HEK293 (cell line): ENCODE data around the gene COX19.

Experiments used
- HOXA7 ChIP-seq: sonication (generic); formaldehyde crosslinking; IDR thresholded peaks from 2 replicates; pipeline ENCODE4 v1.8.1; 2022; ENCODE audit warnings: missing genetic modification reagents, borderline replicate concordance
- MYNN ChIP-seq: fragments of 450-650 bp; formaldehyde crosslinking; IDR thresholded peaks from 2 replicates; pipeline ENCODE4 v1.5.1; 2016; ENCODE audit warnings: missing biosample characterization, missing genetic modification characterization, borderline replicate concordance
- MZF1 ChIP-seq: fragments of 450-650 bp; formaldehyde crosslinking; IDR thresholded peaks from 2 replicates; pipeline ENCODE4 v1.5.1; 2017; ENCODE audit warnings: missing biosample characterization, missing genetic modification characterization, borderline replicate concordance
- PATZ1 ChIP-seq: fragments of 450-650 bp; formaldehyde crosslinking; IDR thresholded peaks from 2 replicates; pipeline ENCODE4 v1.5.1; 2016; ENCODE audit warnings: missing biosample characterization, missing genetic modification characterization
- REPIN1 ChIP-seq: fragments of 450-650 bp; formaldehyde crosslinking; IDR thresholded peaks from 2 replicates; pipeline ENCODE4 v1.5.1; 2017; ENCODE audit warnings: missing biosample characterization, missing genetic modification characterization, low read depth
- SCRT1 ChIP-seq: fragments of 450-650 bp; formaldehyde crosslinking; IDR thresholded peaks from 2 replicates; pipeline ENCODE4 v1.5.1; 2016; ENCODE audit warnings: missing biosample characterization, missing genetic modification characterization, borderline replicate concordance
- YY1 ChIP-seq: fragments of 450-650 bp; formaldehyde crosslinking; IDR thresholded peaks from 2 replicates; pipeline ENCODE4 v1.5.1; 2018; ENCODE audit warnings: missing biosample characterization, missing genetic modification characterization
- ZNF274 ChIP-seq, 2 experiments: fragments of 200-500 bp in 1 of 2; fragments of 450-650 bp in 1 of 2; sonication (Bioruptor generic) in 1 of 2; formaldehyde crosslinking in 1 of 2; IDR thresholded peaks; 2 replicates each; pipeline versions ENCODE4 v1.5.1 to v1.6.1; 2014 to 2016; ENCODE audit warnings: borderline replicate concordance in 1 of 2, inconsistent platforms in 1 of 2, low read length in 1 of 2, missing biosample characterization in 1 of 2, missing genetic modification characterization in 1 of 2
- ZNF560 ChIP-seq: fragments of 450-650 bp; formaldehyde crosslinking; IDR thresholded peaks from 2 replicates; pipeline ENCODE4 v1.5.1; 2017; ENCODE audit warnings: missing biosample characterization, missing genetic modification characterization, borderline replicate concordance
- ZNF621 ChIP-seq: fragments of 450-650 bp; formaldehyde crosslinking; IDR thresholded peaks from 2 replicates; pipeline ENCODE4 v1.5.1; 2017; ENCODE audit warnings: missing biosample characterization, missing genetic modification characterization
- TF ChIP-seq, protein P1 (sequence below): fragments of 450-650 bp; formaldehyde crosslinking; IDR thresholded peaks from 2 replicates; pipeline ENCODE4 v1.5.1; 2016; ENCODE audit warnings: missing biosample characterization, missing genetic modification characterization

- no peak for TF ChIP-seq REPIN1
- no peak for TF ChIP-seq ZNF274 (IDR thresholded peaks at IDR 0.05; ENCODE audit: low read length)
- no peak for TF ChIP-seq ZNF274 (tag by site-specific recombination; IDR thresholded peaks at IDR 0.05; ENCODE audit: borderline replicate concordance)
- TF ChIP-seq, protein P1, sequence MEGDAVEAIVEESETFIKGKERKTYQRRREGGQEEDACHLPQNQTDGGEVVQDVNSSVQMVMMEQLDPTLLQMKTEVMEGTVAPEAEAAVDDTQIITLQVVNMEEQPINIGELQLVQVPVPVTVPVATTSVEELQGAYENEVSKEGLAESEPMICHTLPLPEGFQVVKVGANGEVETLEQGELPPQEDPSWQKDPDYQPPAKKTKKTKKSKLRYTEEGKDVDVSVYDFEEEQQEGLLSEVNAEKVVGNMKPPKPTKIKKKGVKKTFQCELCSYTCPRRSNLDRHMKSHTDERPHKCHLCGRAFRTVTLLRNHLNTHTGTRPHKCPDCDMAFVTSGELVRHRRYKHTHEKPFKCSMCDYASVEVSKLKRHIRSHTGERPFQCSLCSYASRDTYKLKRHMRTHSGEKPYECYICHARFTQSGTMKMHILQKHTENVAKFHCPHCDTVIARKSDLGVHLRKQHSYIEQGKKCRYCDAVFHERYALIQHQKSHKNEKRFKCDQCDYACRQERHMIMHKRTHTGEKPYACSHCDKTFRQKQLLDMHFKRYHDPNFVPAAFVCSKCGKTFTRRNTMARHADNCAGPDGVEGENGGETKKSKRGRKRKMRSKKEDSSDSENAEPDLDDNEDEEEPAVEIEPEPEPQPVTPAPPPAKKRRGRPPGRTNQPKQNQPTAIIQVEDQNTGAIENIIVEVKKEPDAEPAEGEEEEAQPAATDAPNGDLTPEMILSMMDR, result no peak
- no peak for TF ChIP-seq MYNN (tag by site-specific recombination)
- TF ChIP-seq YY1, result no peak
- TF ChIP-seq MZF1 (tag by site-specific recombination), result no peak
- no peak for TF ChIP-seq SCRT1
- no peak for TF ChIP-seq HOXA7 (CRISPR knock-in tag)
- no peak for TF ChIP-seq PATZ1 (tag by site-specific recombination)
- no peak for TF ChIP-seq ZNF560 (tag by site-specific recombination)
- TF ChIP-seq ZNF621 (tag by site-specific recombination), result no peak
Observed at GRCh38 chr7:988963-989529, 13.7 kb upstream of the COX19 start.
